NOMO-1 treated with dmso at 0.1 percent for 144 hours (cell line): ENCODE results near the gene POLR2B.

Experiments used
- DNase-seq: peaks from one replicate; lab custom pipeline; 2025; ENCODE audit not compliant: unreplicated experiment; lab: John Stamatoyannopoulos, UW

POLR2B gene

DNA sequence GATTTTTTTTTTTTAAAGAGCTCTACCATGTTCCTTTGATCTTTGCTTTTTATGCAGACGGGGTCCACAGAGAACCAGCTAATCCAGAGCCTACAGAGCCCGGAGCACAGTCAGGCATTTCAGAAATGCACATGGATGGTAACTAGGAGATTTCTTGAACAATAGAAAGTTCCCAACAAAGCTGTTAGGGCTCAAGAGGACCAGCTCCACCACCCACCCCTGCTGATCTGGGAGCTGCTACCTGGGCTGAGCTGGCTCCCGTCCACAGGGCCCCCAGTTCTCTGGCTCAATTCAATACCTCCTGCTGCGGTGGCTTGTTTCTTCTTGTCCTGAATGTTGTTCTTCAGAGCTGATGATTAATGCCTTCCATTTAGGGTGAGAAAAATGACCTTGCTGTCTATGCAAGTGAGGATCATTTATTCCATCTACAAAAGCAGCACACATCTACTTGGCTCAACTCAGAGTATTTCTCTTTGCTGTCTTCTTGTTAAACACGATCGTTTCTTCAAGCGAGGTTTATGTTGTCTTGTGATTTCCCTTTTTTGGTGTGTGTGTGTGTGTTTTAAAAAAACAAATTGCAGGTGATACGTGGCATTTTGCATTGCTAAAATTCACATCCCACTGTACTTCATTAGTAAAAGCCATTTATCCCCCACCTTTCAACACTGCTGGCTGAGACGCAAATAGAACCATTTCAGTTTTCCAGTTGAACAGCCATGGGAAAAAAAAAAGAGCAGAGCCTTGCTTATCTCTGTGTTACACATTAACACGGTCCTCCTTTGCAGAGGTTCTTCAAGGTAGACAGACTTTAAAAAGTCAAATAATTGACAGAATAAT lies 100.2 kb downstream of the POLR2B start:
- DNase-seq, result no peak
